Right lung (tissue), 5 donors: ENCODE measurements around the gene THSD4. TPM values are rescaled to one million over a fixed set of nuclear protein-coding genes. Genes with fewer than 3 reads are reported as not detected.

Experiments used
- DNase-seq, 2 donors: peaks; one replicate each; pipeline ENCODE4 v3.0.0-alpha.2; 2013
- polyA plus RNA-seq, 5 donors: library from polyadenylated mRNA; unstranded; fragments of 120-200 nt; gene quantifications; one replicate each; pipeline versions ENCODE4 v1.2.1 to v1.2.3, GENCODE V29; 2013; ENCODE audit warnings: inconsistent platforms in 1 of 5, low replicate concordance in 1 of 5; ENCODE audit not compliant: insufficient read length in 5 of 5, insufficient read depth in 1 of 5

The THSD4 gene
- polyA plus RNA-seq, 5 donors = 14.0 to 27.2 (median 17.1) TPM

DNA sequence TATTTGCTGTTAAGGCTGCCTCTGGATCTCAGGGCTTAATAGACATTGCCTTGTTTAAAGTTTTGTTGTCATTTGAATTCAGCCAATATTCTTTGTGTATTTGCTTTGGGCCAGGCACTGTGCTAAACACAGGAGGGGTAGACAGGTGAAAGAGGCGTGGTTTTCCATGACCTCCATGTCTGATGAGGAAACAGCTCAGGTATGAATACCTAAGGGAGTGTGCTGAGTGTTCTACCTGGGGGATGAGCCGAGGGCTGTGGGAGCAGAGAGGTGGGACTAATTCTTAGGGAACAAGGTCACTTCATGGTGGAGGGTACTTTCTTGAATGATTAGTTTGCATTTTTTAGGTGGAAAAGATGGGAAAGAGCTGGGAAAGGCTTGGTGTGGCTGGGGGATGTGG, 108.2 kb downstream of the THSD4 start:
- no peak for DNase-seq

DNA sequence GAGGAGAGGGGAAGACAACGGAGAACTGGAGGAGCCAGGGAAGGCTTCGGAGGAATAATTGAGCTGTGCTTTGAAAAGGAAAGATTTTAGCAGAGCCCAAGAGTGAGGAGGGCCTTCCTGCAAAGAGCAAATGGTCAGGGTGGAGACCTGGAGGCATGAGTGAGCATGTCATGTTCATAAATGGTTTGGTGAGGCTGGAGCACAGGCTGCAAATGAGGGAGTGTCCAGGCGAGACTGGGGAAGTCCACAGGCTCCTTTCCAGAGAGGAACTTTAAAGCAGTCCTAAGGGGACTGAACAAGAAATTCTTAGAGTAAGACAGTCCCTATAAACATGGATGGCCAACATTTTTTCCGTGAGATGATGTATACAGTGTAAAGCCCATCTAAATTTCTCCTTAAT, 108.8 kb downstream of the THSD4 start:
- no peak for DNase-seq

DNA sequence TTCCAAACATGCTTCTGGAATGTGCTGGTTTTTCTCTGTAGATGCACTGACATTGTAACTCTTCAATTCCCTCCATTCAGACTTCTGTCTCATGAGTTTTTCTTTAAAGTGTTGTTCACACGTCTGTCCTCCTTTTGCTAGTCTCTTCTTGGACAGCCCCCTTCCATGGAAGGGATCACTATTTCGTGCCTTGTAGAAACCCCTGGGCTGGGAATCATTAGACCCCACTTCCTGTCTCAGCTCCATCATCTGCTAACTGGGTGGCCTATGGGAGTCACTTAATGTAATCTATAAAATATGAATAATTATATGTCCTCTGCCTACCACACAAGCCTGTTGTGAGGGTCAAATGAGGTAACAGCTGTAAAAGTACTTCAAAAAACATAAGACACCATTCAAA, 110.6 kb downstream of the THSD4 start:
- no peak for DNase-seq

DNA sequence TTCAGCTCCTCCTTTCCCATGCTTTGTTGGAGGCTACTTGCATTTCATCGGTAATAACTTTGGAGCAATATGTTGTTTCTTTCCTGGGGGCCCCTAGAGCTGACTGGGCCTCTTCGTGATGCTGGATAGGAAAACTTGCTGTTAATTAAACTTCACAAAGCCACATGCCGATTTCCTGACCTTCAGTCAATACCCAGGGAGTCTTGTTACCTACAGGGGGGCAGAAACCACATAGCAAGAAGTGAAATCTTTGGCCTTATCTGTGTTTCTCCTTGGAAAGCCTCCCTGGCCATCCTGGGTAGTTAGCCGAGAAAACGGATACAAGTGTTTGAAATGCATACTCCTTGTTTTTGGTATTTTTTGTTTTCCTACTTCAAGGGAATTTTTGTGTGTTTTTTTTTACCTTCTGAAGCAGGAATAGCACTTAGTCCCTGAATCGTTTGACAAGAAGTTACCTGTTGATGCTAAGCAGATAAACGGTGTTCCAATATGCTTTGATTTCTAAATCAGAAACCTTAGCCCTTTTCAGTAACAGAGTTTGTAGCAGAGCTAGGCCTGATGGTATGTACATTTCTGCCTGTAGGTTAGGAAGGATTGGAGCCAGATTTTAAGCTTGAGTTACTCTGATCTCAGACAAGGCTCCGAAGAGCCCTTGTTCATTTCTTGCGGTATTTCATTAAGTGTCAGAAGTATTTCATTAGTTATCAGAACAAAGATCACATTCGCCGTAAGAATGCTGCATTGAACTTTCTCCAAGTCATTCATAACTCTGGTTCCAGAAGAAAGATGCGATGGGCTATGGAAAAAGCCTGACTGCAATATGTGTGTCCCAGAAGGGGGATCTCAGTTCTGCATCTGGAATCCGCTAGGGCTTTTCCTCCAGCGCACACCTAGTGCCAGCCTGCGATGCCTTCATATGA, 111.5 kb downstream of the THSD4 start:
- no peak for DNase-seq

DNA sequence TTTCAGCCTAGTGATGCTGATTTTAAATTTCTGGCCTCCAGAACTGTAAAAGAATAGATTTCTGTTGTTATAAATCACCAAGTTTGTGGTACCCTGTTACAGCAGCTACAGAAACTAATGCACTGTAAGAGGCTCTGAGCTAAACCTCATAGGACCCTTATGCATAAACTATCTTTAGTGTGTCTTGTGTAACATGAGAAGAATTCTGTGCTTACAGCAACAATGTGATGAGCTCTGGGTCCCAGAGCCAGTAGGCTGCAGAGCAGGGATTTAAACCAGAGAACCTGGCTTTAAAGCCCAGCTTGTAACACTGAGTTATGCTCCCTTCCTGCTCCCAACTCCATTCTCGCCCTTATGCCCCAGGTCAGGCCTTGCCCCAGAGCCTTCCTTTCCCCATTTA, 113.1 kb downstream of the THSD4 start:
- no peak for DNase-seq

- DNase-seq = no peak
Observed at GRCh38 chr15:71230303-71230702, 115.0 kb downstream of the THSD4 start.

- no peak for DNase-seq
Observed at GRCh38 chr15:71231758-71232157, 116.5 kb downstream of the THSD4 start.

GRCh38 chr15:71232411-71232810, 117.1 kb downstream of the THSD4 start:
- no peak for DNase-seq

DNA sequence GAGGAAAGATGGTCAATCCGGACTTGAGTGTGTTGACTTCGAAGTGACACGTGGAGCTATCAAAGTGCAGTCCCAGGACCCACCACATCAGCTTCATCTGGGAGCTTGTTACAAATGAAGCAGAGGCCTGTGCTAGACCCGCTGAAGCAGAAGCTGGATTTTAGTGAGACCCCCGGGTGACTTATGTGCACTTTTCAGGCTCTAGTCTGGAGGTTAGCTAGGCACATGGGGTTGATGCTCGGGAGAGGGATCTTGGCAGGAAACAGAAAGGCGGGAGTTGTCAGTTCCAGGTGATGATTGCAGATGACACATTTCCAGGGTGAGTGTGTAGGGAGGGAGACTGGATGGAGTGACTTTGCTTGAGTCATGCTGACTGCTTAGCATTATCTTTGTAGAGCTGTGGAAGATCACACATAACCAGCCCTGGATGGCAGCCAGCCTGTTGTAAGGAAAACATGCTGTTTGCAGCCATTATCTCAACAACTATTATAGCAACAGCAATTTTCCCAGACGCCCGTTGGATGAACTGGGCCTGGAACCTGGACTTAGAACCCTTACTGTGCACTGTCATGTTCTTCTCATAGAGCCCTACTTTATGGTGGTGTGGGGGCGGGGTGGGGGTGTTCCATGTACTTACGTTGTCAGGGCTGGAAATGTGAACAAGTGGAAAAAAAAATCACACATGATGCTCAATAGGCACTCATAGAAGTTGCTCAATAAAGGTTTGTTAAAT, 122.4 kb downstream of the THSD4 start:
- DNase-seq = peak in 1 of 2 donors; percentile 68

- no peak for DNase-seq
Observed at GRCh38 chr15:71238926-71239325, 123.7 kb downstream of the THSD4 start.

DNA sequence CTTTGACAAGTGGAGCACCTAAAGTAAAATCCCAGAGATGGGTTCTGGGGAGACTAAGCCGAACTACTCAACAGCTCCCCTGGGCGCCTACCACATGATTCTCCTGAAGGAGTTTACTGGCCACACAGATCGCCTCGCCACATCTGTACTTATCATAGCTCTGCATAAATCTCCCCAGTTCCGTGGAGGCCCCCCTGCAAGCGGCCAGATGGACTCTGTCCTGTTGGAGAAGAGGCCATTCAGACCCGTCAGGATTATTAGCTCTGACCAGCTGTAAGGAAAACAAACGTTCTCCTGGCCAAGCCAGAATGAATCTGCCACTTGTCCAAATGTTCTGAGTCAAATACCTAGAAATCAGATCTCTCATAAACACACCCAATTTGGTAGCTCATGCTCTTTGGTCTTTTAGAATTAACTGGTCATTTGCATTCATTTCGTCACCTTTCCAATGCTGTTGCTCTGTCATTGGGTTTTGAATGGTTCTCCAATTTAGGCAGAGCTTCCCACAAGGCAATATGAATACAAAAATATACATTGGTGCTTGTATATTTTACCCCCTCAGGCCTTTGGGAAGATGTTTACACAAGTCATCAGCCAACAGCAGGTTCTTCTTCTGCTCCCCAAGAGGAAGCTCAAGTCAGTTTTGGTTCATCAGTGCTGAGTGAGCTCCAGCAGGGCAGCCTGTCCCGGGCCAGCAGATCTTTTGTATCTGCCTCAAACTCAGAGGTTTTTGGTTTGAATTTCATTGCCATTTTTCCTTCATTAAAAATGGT, 124.5 kb downstream of the THSD4 start:
- DNase-seq = no peak

- no peak for DNase-seq
Observed at GRCh38 chr15:71242292-71242691, 127.0 kb downstream of the THSD4 start.

DNA sequence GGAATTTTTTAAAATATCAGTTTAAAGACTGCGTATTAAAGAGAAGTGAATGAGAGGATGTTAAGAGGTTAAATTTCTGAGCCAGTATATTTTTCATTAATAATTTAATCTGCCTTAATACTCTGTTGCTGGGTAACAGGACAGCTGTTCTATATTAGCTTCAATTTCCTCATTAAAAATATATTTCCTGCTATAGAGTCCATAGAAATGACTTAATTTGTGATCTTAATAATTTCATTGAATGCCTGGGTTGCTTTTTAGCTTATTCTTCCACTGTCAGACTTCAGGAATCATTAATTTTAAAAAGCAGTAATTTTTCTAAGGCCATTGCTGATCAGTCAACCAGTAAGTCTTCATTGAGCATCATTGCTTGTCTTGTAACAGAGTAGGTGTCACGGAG, 129.0 kb downstream of the THSD4 start:
- no peak for DNase-seq

DNA sequence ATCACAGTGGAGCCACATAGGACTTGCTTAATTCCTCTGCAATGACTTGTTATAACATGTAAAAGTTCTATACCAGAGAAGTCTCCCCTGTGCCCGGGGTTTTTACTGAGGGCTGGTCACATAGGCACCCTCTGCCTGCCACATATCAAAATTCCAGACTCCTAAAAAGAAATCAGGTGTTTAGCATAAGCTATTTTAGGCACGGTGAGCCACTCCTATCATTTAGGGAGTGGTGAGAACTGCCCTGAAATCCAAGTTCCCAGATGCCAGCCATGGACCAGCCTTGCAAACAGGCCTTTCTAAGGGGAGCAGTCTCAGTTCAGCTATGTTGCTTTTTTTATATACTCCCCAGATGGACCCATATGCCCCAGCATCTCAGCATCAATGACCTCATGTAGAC, 130.3 kb downstream of the THSD4 start:
- DNase-seq = no peak

GRCh38 chr15:71248386-71248785, 133.1 kb downstream of the THSD4 start:
- no peak for DNase-seq

- no peak for DNase-seq
Observed at GRCh38 chr15:71249986-71250385, 134.7 kb downstream of the THSD4 start.

DNA sequence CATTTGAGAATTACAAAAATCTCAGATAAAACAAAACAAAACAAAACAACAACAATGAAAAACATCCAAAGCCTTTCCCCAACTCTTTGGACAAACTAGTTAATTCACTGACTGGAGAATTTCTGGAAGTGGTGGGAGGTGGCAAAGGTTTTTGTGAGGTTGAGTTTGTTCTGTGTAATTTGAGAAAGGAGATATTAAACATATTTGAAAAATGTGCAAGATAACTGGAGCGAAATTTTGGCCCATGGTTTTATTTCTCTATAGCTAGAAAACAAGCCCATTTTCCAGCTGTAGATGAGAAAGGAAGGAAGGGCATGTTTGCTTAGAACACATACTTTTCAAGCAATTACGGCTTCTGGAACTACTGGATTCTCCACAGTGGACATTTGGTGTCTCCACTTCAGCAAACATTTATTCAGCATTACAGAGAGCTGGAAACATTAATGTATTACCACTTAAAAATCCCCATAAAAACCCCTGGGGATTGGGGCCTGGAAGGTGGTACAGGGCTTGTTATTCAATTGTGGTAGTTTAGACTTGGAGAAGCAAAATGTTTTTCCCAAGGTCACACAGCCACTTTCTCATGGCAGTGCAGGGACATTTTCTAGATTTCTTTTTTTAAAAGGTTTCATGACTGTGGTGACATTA, 135.8 kb downstream of the THSD4 start:
- no peak for DNase-seq

DNA sequence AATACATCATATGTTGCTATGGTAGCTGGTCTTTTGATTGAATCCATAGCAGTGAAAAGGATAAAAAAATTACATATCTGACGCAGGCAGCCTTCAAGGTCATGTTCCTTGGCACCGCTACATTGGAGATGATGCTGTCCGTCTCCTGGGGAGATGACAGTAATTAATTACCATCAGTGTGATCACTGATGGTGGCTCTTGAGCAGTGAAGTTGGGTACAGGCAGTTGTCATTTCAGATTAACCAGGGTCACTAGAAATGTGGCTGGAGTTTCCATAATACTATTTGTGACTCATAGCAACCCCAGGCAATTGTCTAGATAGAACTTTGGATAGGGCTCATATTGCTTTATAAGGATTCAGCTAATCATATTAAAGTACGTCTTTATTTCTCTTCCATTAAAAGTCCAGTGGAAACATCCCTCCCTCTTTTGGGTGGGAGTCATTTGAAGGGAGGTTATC, 136.3 kb downstream of the THSD4 start:
- DNase-seq = no peak

- no peak for DNase-seq
Observed at GRCh38 chr15:71252044-71252739, 136.9 kb downstream of the THSD4 start.

GRCh38 chr15:71252740-71253047, 137.4 kb downstream of the THSD4 start:
- DNase-seq = no peak

GRCh38 chr15:71254491-71254890, 139.2 kb downstream of the THSD4 start:
- no peak for DNase-seq
